CD4-positive, CD25-positive, alpha-beta regulatory T cell (primary cell): ENCODE data around the gene ST8SIA2. TPM values are rescaled to one million over a fixed set of nuclear protein-coding genes. Genes with fewer than 3 reads are reported as not detected.
"Not testable (repeated sequence)": the region's sequence is repeated elsewhere in the genome, so short reads cannot be mapped to it uniquely, and the experiment has no call there.

ENCODE experiments used
- ATAC-seq, 2 donors: fragments of 150-1000 bp; cut with Tn5 transposase; one replicate each; pipeline ENCODE4 v1.10.0; 2021; ENCODE audit warnings: low read depth in 2 of 2, moderate number of reproducible peaks in 2 of 2, moderate library complexity in 1 of 2
- DNase-seq, 3 donors: peaks; one replicate each; pipeline versions ENCODE4 v3.0.0 to v3.0.0-alpha.2; 2012 to 2022; ENCODE audit warnings: mixed read lengths in 1 of 3
- H3K27ac ChIP-seq: one replicate; pipeline ENCODE4 v1.7.0; 2013; ENCODE audit warnings: mild to moderate bottlenecking, low read length; ENCODE audit not compliant: insufficient read depth, poor library complexity, severe bottlenecking
- H3K27me3 ChIP-seq: one replicate; pipeline ENCODE4 v1.7.0; 2013; ENCODE audit warnings: low read length; ENCODE audit not compliant: control insufficient read depth, insufficient read depth
- H3K36me3 ChIP-seq: one replicate; pipeline ENCODE4 v1.7.0; 2013; ENCODE audit warnings: mild to moderate bottlenecking, low read length, moderate library complexity; ENCODE audit not compliant: control insufficient read depth, insufficient read depth
- H3K4me1 ChIP-seq: 2 replicates; pipeline ENCODE4 v1.7.0; 2013; ENCODE audit warnings: mild to moderate bottlenecking, low read length; ENCODE audit not compliant: insufficient read depth, control insufficient read depth, poor library complexity, severe bottlenecking
- H3K4me3 ChIP-seq: one replicate; pipeline ENCODE4 v1.7.0; 2013; ENCODE audit warnings: low read depth, mild to moderate bottlenecking, low read length, moderate library complexity
- H3K9me3 ChIP-seq, 2 experiments: 1 replicate in 1 of 2; 2 replicates in 1 of 2; pipeline ENCODE4 v1.7.0; 2013; ENCODE audit warnings: low read length in 2 of 2, mild to moderate bottlenecking in 1 of 2, moderate library complexity in 1 of 2; ENCODE audit not compliant: control insufficient read depth in 2 of 2
- H3K27ac Mint-ChIP-seq, 3 donors: one replicate each; pipeline ENCODE4 v1.8.0; 2020 to 2022; ENCODE audit warnings: mild to moderate bottlenecking in 3 of 3, mixed read lengths in 3 of 3, moderate library complexity in 2 of 3
- H3K27me3 Mint-ChIP-seq: one replicate; pipeline ENCODE4 v1.8.0; 2022; ENCODE audit warnings: mild to moderate bottlenecking, mixed read lengths
- H3K36me3 Mint-ChIP-seq: one replicate; pipeline ENCODE4 v1.8.0; 2020; ENCODE audit warnings: mixed read lengths
- H3K4me1 Mint-ChIP-seq, 4 donors: one replicate each; pipeline ENCODE4 v1.8.0; 2020 to 2022; ENCODE audit warnings: mixed read lengths in 4 of 4, mild to moderate bottlenecking in 1 of 4
- H3K4me3 Mint-ChIP-seq, 4 donors: one replicate each; pipeline ENCODE4 v1.8.0; 2020 to 2022; ENCODE audit warnings: mild to moderate bottlenecking in 4 of 4, mixed read lengths in 4 of 4, moderate library complexity in 3 of 4
- H3K9me3 Mint-ChIP-seq, 7 donors: one replicate each; pipeline ENCODE4 v1.8.0; 2020 to 2022; ENCODE audit warnings: mixed read lengths in 7 of 7, mild to moderate bottlenecking in 3 of 7, moderate library complexity in 2 of 7
- polyA plus RNA-seq, 4 donors: library from polyadenylated mRNA; unstranded; fragments of 300-500 nt; fragmentation: Illumina TruSeq; gene quantifications; one replicate each; pipeline ENCODE4 v1.2.3, GENCODE V29; 2021
- total RNA-seq: library from RNA; stranded (reverse); gene quantifications from one replicate; pipeline ENCODE4 v1.2.3, GENCODE V29; 2022

ST8SIA2 gene
- total and polyA plus RNA-seq, 5 donors from 2014 or later: not detected

DNA sequence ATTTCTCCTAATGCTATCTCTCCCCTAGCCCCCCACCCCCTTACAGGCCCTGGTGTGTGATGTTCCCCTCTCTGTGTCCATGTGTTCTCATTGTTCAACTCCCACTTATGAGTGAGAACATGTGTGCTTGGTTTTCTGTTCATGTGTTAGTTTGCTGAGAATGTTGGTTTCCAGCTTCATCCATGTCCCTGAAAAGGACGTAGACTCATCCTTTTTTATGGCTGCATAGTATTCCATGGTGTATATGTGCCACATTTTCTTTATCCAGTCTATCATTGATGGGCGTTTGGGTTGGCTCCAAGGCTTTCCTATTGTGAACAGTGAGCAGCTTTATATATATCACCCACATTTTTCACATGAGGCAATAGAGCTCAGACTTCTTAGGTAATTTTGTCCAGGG, 86.0 kb downstream of the ST8SIA2 start:
- H3K9me3 ChIP-seq, H3K4me3 Mint-ChIP-seq, H3K27ac Mint-ChIP-seq, H3K4me1 ChIP-seq, H3K9me3 Mint-ChIP-seq, H3K4me3 ChIP-seq, H3K4me1 Mint-ChIP-seq, ATAC-seq, H3K36me3 Mint-ChIP-seq, H3K36me3 ChIP-seq, DNase-seq, H3K27me3 ChIP-seq, H3K27me3 Mint-ChIP-seq, H3K27ac ChIP-seq: not testable (repeated sequence)

DNA sequence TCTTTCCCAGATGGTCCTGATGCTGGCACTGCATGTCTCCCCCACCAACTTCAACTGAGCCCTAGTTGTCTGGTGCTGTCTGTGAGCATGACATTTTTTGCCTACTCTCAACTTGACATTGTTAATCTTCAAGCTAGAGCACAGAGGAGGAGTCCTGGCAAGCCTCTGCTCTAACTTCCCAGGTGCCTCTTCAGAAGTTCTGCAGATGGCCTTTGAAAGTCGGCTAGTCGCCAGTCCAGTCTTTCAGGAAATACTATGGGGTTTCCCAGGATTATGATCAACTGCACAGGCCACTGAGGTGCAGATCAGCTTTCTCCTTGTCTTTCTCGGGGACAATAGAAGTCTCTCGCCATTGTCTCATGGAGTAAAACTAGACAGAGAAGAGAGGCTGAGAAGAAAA, 86.7 kb downstream of the ST8SIA2 start:
- H3K9me3 ChIP-seq: no peaks in the 10 kb centered on the region
- Mint-ChIP-seq H3K9me3 (peaks cover 0 to 4% (median 0%) of the 10 kb centered on the region in 7 donors), H3K27me3 (peaks cover 6% of the 10 kb centered on the region), H3K36me3 (no peaks in the 10 kb centered on the region), H3K4me1 (no peaks in the 10 kb centered on the region), H3K4me3 (no peak overlapping the region), H3K27ac (no peak overlapping the region)
- ATAC-seq: no peak
- no peak overlapping the region for H3K27ac ChIP-seq
- H3K36me3 ChIP-seq: no peaks in the 10 kb centered on the region
- no peak for DNase-seq
- H3K27me3 ChIP-seq: no peaks in the 10 kb centered on the region
- no peaks in the 10 kb centered on the region for H3K4me1 ChIP-seq
- no peak overlapping the region for H3K4me3 ChIP-seq

DNA sequence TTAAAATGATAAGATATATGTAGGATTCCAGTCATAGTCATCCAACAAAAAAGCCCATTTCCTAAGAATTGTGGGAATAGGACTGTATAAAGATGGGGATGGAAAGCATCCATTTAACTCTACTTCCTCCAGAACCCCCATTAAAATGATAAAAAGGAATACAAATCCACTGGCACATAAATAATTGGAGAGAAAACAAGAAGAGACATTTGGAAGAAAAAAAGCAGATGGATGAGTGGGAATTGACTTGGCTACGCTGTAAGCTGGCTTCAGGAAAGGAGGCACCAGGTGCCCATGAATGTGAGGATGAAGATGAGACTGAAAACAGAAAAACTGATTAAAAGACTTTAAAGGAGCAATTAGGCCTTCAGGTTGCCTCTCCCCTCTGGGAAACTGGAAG, 91.8 kb downstream of the ST8SIA2 start:
- H3K4me1 ChIP-seq: no peaks in the 10 kb centered on the region
- Mint-ChIP-seq H3K27ac (no peak overlapping the region), H3K9me3 (peaks cover 0 to 20% (median 5%) of the 10 kb centered on the region in 7 donors), H3K27me3 (peaks cover 6% of the 10 kb centered on the region), H3K36me3 (no peaks in the 10 kb centered on the region), H3K4me1 (no peaks in the 10 kb centered on the region), H3K4me3 (no peak overlapping the region)
- no peak overlapping the region for H3K4me3 ChIP-seq
- no peaks in the 10 kb centered on the region for H3K27me3 ChIP-seq
- ATAC-seq (no peak), DNase-seq (no peak)
- peaks cover 5 to 6% of the 10 kb centered on the region in 2 experiments for H3K9me3 ChIP-seq
- H3K27ac ChIP-seq: no peak overlapping the region
- H3K36me3 ChIP-seq: no peaks in the 10 kb centered on the region

DNA sequence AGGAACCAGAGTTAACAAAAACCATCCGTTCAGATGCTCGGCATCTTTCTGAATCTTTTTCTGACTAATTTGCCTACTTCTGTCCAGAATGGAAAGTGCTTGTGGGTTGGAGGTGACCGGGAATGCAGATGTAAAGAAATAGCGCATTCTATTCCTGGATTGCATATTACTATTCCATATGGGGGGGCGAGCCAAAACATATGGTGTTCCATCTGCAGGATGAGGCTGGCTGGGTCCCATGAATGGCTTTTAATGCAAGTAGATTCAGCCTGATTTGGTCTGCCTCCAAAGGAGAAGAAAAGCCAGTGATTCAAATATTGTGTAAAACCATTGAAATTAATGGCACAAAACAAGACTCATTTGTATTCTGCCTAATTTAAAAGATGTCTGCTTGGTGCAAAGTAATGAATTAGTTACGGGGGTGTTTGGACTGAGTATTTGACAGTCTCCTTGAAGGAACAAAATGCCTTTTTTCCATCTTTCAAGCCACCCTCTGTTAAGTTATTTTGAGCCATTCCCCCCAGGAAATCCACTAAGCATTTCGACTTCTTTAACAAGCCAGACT, 99.0 kb downstream of the ST8SIA2 start:
- Mint-ChIP-seq H3K4me3 (no peak overlapping the region), H3K36me3 (no peaks in the 10 kb centered on the region), H3K4me1 (no peaks in the 10 kb centered on the region), H3K9me3 (peaks cover 0 to 19% (median 3%) of the 10 kb centered on the region in 7 donors), H3K27me3 (peaks cover 11% of the 10 kb centered on the region), H3K27ac (no peak overlapping the region)
- Histone ChIP-seq H3K27ac (no peak overlapping the region), H3K36me3 (no peaks in the 10 kb centered on the region), H3K4me3 (no peak overlapping the region), H3K4me1 (no peaks in the 10 kb centered on the region), H3K27me3 (peaks cover under 1% of the 10 kb centered on the region), H3K9me3 (peaks cover 5 to 6% of the 10 kb centered on the region in 2 experiments)
- ATAC-seq (no peak), DNase-seq (no peak)

DNA sequence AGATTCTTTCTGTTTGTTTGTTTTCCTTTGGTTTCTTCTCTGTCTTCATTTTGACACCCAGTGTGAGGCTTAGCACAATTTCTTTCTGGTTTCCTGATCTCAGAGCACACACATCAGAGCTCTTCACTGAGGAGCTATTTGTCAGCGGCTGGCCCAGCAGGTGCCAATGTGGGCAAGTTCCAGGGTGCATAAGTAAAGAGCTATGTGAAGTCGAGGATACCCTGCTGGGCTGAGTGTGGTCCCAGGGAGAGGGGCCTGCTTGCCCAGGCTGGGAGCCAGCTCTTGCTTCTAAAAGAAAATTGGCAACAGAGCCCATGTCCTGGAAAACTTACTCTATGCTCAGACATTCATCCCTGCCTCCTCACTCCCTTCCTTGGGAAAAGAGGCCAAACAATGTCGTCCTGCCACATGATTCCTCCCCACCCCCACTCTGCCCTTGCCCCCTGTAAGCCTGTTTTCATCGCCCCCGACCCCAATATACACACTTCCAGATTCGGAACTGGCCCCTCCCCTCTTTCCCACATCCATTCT, 101.2 kb downstream of the ST8SIA2 start:
- no peaks in the 10 kb centered on the region for H3K4me1 ChIP-seq
- ATAC-seq: no peak
- no peak overlapping the region for H3K27ac ChIP-seq
- Mint-ChIP-seq H3K9me3 (peaks cover 0 to 12% (median 3%) of the 10 kb centered on the region in 7 donors), H3K27ac (no peak overlapping the region), H3K36me3 (no peaks in the 10 kb centered on the region), H3K4me1 (no peaks in the 10 kb centered on the region), H3K27me3 (peaks cover 15% of the 10 kb centered on the region), H3K4me3 (no peak overlapping the region)
- peaks cover 2 to 3% of the 10 kb centered on the region in 2 experiments for H3K9me3 ChIP-seq
- DNase-seq: no peak
- no peak overlapping the region for H3K4me3 ChIP-seq
- H3K36me3 ChIP-seq: no peaks in the 10 kb centered on the region
- H3K27me3 ChIP-seq: peaks cover 3% of the 10 kb centered on the region

DNA sequence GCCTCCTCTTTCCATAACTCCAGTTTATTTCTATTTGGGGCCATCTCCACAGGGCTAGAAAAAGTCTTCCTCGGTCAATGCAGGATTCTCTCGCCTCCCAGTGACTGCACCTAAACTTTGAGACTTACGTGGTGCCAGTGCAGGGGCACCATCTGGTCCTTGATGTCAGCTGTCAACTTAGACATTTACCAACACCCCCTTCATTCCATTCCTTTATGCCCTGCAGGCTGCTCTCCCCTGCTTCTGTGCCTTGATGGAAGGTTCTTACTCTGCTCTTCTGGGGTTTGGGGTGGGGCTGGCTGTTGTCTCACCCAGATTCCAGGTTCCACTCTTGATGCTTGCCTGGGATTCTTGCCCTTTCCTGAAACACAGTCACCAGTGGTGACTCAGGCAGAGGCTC, 101.8 kb downstream of the ST8SIA2 start:
- H3K36me3 Mint-ChIP-seq: no peaks in the 10 kb centered on the region
- H3K27me3 Mint-ChIP-seq: peaks cover 16% of the 10 kb centered on the region
- H3K9me3 ChIP-seq: no peaks in the 10 kb centered on the region
- DNase-seq (no peak), ATAC-seq (no peak)
- no peak overlapping the region for H3K27ac ChIP-seq
- no peaks in the 10 kb centered on the region for H3K4me1 Mint-ChIP-seq
- H3K27me3 ChIP-seq: peaks cover 5% of the 10 kb centered on the region
- no peak overlapping the region for H3K4me3 ChIP-seq
- no peaks in the 10 kb centered on the region for H3K36me3 ChIP-seq
- no peak overlapping the region for H3K27ac Mint-ChIP-seq
- H3K9me3 Mint-ChIP-seq: peaks cover 0 to 6% (median 0%) of the 10 kb centered on the region in 7 donors
- no peak overlapping the region for H3K4me3 Mint-ChIP-seq
- no peaks in the 10 kb centered on the region for H3K4me1 ChIP-seq

DNA sequence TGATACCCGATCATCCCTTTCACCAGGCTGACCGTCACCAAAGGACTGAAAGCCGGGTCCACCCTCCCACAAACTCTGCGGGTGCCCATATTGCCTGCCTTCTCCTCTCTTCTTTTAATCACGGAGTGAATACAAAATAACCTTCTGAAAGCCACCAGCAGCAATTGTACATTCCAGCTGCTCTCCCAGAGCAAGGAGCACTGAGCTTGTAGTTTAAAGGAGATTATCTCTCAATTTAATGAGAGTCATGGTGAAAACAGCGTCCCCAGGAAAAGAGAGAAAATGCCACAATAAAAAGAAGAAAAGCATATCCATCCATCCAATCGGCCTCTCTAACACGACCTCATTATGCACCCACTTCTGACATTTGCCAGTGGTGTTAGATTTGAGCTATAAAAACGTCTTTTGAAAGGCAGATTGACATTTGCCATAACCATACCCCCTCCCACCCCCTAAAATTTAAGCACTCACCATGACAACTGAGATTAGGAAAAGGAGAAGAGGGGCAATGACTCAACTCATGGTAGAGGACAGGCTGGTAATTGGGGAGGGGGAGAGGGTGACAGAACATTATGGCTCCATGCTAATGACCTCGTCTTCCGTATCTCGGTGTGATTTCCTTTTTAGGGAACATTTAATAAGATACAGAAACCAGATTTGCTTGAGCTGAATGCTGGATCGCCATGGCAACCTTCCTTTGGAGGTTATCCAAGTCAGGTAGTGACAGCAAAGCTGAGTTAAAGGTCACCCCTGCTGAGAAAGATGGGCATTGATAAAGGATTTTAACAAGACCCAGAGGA, 106.2 kb downstream of the ST8SIA2 start:
- ATAC-seq: no peak
- Mint-ChIP-seq H3K4me1 (no peaks in the 10 kb centered on the region), H3K4me3 (no peak overlapping the region), H3K36me3 (no peaks in the 10 kb centered on the region), H3K27me3 (peaks cover 26% of the 10 kb centered on the region), H3K9me3 (peaks cover 0 to 3% (median 0%) of the 10 kb centered on the region in 7 donors), H3K27ac (peak overlapping the region in 1 of 3 donors; percentile 35)
- Histone ChIP-seq H3K27ac (no peak overlapping the region), H3K27me3 (peaks cover 10% of the 10 kb centered on the region), H3K9me3 (no peaks in the 10 kb centered on the region), H3K4me3 (no peak overlapping the region), H3K4me1 (no peaks in the 10 kb centered on the region), H3K36me3 (no peaks in the 10 kb centered on the region)
- no peak for DNase-seq
